Stimulated activated CD8-positive, alpha-beta memory T cell treated with anti-CD3 and anti-CD28 coated beads, Interleukin-4, amount 100 ng/mL, for 1 hour (primary cell): ENCODE results near the gene CDC34.
"Not testable (repeated sequence)": the region's sequence is repeated elsewhere in the genome, so short reads cannot be mapped to it uniquely, and the experiment has no call there.

Source experiments
- DNase-seq, 2 donors: peaks; one replicate each; pipeline ENCODE4 v3.0.0-alpha.2; 2020; ENCODE audit warnings: low read depth in 2 of 2, low spot score in 1 of 2

The CDC34 gene

GRCh38 chr19:572743-573518 is 41.4 kb downstream of the CDC34 start:
- DNase-seq, result no peak

GRCh38 chr19:573519-573825 is 41.9 kb downstream of the CDC34 start:
- DNase-seq, result no peak

- DNase-seq, result no peak
Observed at GRCh38 chr19:574658-575526, 43.3 kb downstream of the CDC34 start.

GRCh38 chr19:575527-576506 is 44.3 kb downstream of the CDC34 start:
- no peak for DNase-seq

GRCh38 chr19:576768-577438 is 45.3 kb downstream of the CDC34 start:
- no peak for DNase-seq

GRCh38 chr19:577439-578392 is 46.2 kb downstream of the CDC34 start:
- no peak for DNase-seq

GRCh38 chr19:579111-579841 is 47.7 kb downstream of the CDC34 start:
- no peak for DNase-seq

- no peak for DNase-seq
Observed at GRCh38 chr19:579842-580155, 48.2 kb downstream of the CDC34 start.

GRCh38 chr19:580274-580835 is 48.8 kb downstream of the CDC34 start:
- no peak for DNase-seq

- no peak for DNase-seq
Observed at GRCh38 chr19:581399-582111, 50.0 kb downstream of the CDC34 start.

GRCh38 chr19:582497-583197 is 51.1 kb downstream of the CDC34 start:
- DNase-seq, result no peak

GRCh38 chr19:583198-583967 is 51.8 kb downstream of the CDC34 start:
- no peak for DNase-seq

GRCh38 chr19:583968-584239 is 52.3 kb downstream of the CDC34 start:
- no peak for DNase-seq

GRCh38 chr19:584240-585001 is 52.9 kb downstream of the CDC34 start:
- peak in 1 of 2 donors; percentile 56 for DNase-seq

GRCh38 chr19:585146-585545 is 53.6 kb downstream of the CDC34 start:
- DNase-seq, result not testable (repeated sequence)

- DNase-seq, result no peak
Observed at GRCh38 chr19:585551-586110, 54.1 kb downstream of the CDC34 start.
